GM12878 (cell line): ENCODE results near the gene RASIP1. TPM values are rescaled to one million over a fixed set of nuclear protein-coding genes. Genes with fewer than 3 reads are reported as not detected.
"Not testable (repeated sequence)": the region's sequence is repeated elsewhere in the genome, so short reads cannot be mapped to it uniquely, and the experiment has no call there.

Source experiments
- ATAC-seq: fragments of 200-7000 bp; cut with Tn5 transposase; 3 replicates; pipeline ENCODE4 v1.9.1; 2020; ENCODE audit warnings: mild to moderate bottlenecking, moderate library complexity
- BruUV-seq: library from RNA; stranded (reverse); fragments of 400-500 nt; replicated peaks from 2 replicates; lab custom pipeline; 2021; lab: Mats Ljungman, UMichigan
- CTCF ChIA-PET: fragments of 300-600 bp; sonication (Branson Sonifier 250); formaldehyde crosslinking; extraction: SDS; loops from one replicate; lab custom pipeline; 2021; ENCODE audit warnings: inconsistent platforms; lab: Yijun Ruan, JAX
- POLR2A ChIA-PET: fragments of 350-600 bp; formaldehyde crosslinking; extraction: SDS; loops from one replicate; lab custom pipeline; 2021; ENCODE audit warnings: inconsistent platforms; lab: Charles Lee
- RAD21 ChIA-PET: fragments of 300-600 bp; sonication (Branson Sonifier 250); formaldehyde crosslinking; loops from one replicate; lab custom pipeline; 2023; ENCODE audit warnings: antibody characterized with exemption; ENCODE audit not compliant: unreplicated experiment; lab: Charles Lee
- SMC1A ChIA-PET: fragments of 300-600 bp; sonication (Branson Sonifier 250); formaldehyde crosslinking; loops from one replicate; lab custom pipeline; 2023; ENCODE audit not compliant: unreplicated experiment, uncharacterized antibody; lab: Charles Lee
- DNase-seq: peaks from one replicate; pipeline ENCODE4 v3.0.0-alpha.2; 2011; ENCODE audit warnings: low read depth, low spot score
- FAIRE-seq: peaks from 3 replicates; lab custom pipeline; 2011; peaks lifted over from hg19 to GRCh38; lab: Jason Lieb, UNC
- H2AFZ ChIP-seq: 2 replicates; pipeline ENCODE4 v1.6.0; 2011; ENCODE audit warnings: low read depth, low read length, control low read depth; ENCODE audit not compliant: control insufficient read depth
- H3K27ac ChIP-seq: 2 replicates; pipeline ENCODE4 v1.5.1; 2011; ENCODE audit warnings: control low read depth; ENCODE audit not compliant: control insufficient read depth, insufficient read depth
- H3K27me3 ChIP-seq, 2 experiments: replicated peaks in 1 of 2; 2 replicates each; pipeline versions ENCODE4 v1.6.0 to v1.6.1; 2011; ENCODE audit warnings: low read length in 1 of 2; ENCODE audit not compliant: control insufficient read depth in 2 of 2, insufficient read depth in 2 of 2
- H3K36me3 ChIP-seq, 2 experiments: 2 replicates each; pipeline ENCODE4 v1.5.1; 2011; ENCODE audit warnings: low read length in 1 of 2; ENCODE audit not compliant: control insufficient read depth in 2 of 2, insufficient read depth in 2 of 2
- H3K4me1 ChIP-seq: 2 replicates; pipeline ENCODE4 v1.6.1; 2011; ENCODE audit warnings: mild to moderate bottlenecking, low read length, moderate library complexity, mixed read lengths; ENCODE audit not compliant: control insufficient read depth, insufficient read depth
- H3K4me2 ChIP-seq: 2 replicates; pipeline ENCODE4 v1.6.0; 2011; ENCODE audit warnings: control low read depth; ENCODE audit not compliant: control insufficient read depth, insufficient read depth
- H3K4me3 ChIP-seq: fragments of 200-600 bp; sonication (generic); 2 replicates; pipeline ENCODE4 v1.5.1; 2016
- H3K79me2 ChIP-seq: 2 replicates; pipeline ENCODE4 v1.6.0; 2011; ENCODE audit warnings: low read length; ENCODE audit not compliant: control insufficient read depth, insufficient read depth
- H3K9ac ChIP-seq: 2 replicates; pipeline ENCODE4 v1.8.0; 2011; ENCODE audit warnings: low read length, control low read depth, mixed read lengths; ENCODE audit not compliant: control insufficient read depth, insufficient read depth
- H3K9me3 ChIP-seq: replicated peaks from 3 replicates; pipeline ENCODE4 v1.5.1; 2011; ENCODE audit warnings: mild to moderate bottlenecking, low read length; ENCODE audit not compliant: control insufficient read depth, insufficient read depth
- H4K20me1 ChIP-seq: 2 replicates; pipeline ENCODE4 v1.6.0; 2011; ENCODE audit not compliant: control insufficient read depth, insufficient read depth
- PAX8 ChIP-seq: fragments of 450-650 bp; IDR thresholded peaks from 2 replicates; pipeline ENCODE4 v1.6.1; 2017; ENCODE audit warnings: mild to moderate bottlenecking, moderate library complexity
- POU2F2 ChIP-seq: IDR thresholded peaks from 3 replicates; pipeline ENCODE4 v1.6.1; 2011; ENCODE audit warnings: low read depth, mild to moderate bottlenecking, low read length, borderline replicate concordance
- RAD51 ChIP-seq: fragments of 450-650 bp; IDR thresholded peaks from 2 replicates; pipeline ENCODE4 v1.6.1; 2016; ENCODE audit warnings: moderate library complexity, mild to moderate bottlenecking, inconsistent platforms
- SREBF1 ChIP-seq: IDR thresholded peaks from 2 replicates; pipeline ENCODE4 v1.6.1; 2012; ENCODE audit warnings: mild to moderate bottlenecking, low read length
- SUPT20H ChIP-seq: IDR thresholded peaks from 2 replicates; pipeline ENCODE4 v1.6.1; 2011; ENCODE audit warnings: low read depth, mild to moderate bottlenecking, low read length, moderate library complexity, borderline replicate concordance; ENCODE audit not compliant: control insufficient read depth
- WGBS: methylation state at CpG from one replicate; pipeline ENCODE4 v1.1.6; 2016; ENCODE audit warnings: low lambda C conversion rate; ENCODE audit not compliant: insufficient replicate concordance, insufficient coverage; ENCODE audit errors: missing lambda C conversion rate; 5-methylcytosine and 5-hydroxymethylcytosine counted together
- in situ Hi-C: fragments of 300-500 bp; cut with MboI; formaldehyde crosslinking; loops from 9 replicates; pipeline ENCODE4 v1.14.3; 2018; ENCODE audit warnings: mixed read lengths
- intact Hi-C: fragments of 100-400 bp; cut with micrococcal nuclease; formaldehyde crosslinking; loops from one replicate; pipeline ENCODE4 v1.14.2; 2022; ENCODE audit not compliant: unreplicated experiment
- polyA plus RNA-seq, 11 experiments: library from polyadenylated mRNA; depleted of rRNA in 4 of 11; unstranded in 6 of 11; stranded (reverse) in 5 of 11; fragments of >200 nt; fragmentation: Nextera tagmentation in 4 of 11; fragmentation: Illumina TruSeq in 1 of 11; extraction: Ambion mirVana in 4 of 11; extraction: Trizol in 1 of 11; gene quantifications; 1 replicate in 1 of 11; 2 replicates in 10 of 11; pipeline versions ENCODE4 v1.2.1 to v1.2.3, GENCODE V29; 2011 to 2016; ENCODE audit warnings: inconsistent platforms in 2 of 11, missing spikeins in 2 of 11, low read depth in 1 of 11
- total RNA-seq, 4 experiments: library from RNA; depleted of rRNA in 3 of 4; stranded (reverse); fragments of >200 nt in 3 of 4; fragmentation: Illumina TruSeq in 1 of 4; extraction: Trizol in 1 of 4; gene quantifications; 2 replicates each; pipeline versions ENCODE4 v1.2.1 to v1.2.3, GENCODE V29; 2013 to 2021
- TF ChIP-seq, protein P1 (sequence below): IDR thresholded peaks from 2 replicates; pipeline ENCODE4 v1.6.1; 2012; ENCODE audit warnings: low read depth, low read length, improper control_type of control experiment
- TF ChIP-seq, protein P2 (sequence below): fragments of 450-650 bp; formaldehyde crosslinking; IDR thresholded peaks from 2 replicates; pipeline ENCODE4 v1.5.0; 2022; ENCODE audit warnings: mild to moderate bottlenecking, missing genetic modification characterization
- TF ChIP-seq, protein P3 (sequence below): fragments of 450-650 bp; IDR thresholded peaks from 2 replicates; pipeline ENCODE4 v1.6.1; 2017; ENCODE audit warnings: mild to moderate bottlenecking, moderate library complexity

RASIP1 gene
- total and polyA plus RNA-seq, 10 of the 15 experiments (the other 5 are each of a cell fraction or from before 2014, with no cell fraction given), result 0.08 TPM; not detected in 9

DNA sequence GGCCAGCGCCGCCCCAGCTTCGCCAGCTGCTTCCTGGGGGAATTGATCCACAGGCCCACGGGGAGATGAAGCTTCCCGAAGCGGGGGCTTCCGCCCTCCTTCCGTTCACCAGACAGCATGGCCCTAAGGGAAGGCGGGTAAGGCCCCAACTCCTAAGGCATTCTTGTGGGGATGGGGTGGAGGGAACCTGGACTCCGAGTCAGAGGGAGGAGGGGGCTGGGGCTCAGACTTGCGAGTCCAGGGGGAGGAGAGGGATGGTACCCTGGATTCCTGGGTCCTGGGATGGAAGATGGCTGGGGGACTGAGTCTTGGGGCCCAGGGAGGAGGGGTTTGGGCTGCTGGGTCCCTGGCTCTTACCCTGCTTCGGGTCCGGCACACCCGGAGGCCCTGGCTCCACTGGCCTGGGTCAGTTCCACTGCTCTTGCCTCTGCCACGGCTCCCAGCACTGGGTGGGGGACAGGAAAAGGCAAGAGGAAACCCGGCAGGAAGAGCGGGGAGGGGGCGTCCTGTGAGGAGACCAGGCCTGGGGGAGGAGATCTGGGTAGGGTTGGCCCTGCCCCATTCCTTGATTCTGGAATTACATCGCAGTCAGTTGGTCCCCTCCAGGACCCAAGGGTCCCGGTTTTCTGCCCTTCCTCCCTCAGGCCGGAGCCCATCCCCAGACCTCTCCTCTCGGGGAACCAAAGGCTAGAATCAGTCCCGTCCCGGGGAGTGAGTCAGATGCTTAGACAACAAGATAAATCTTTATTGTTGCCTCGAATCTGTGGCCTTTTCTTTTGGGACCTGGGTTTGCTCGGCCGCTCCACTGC, at the start of gene RASIP1 (continued):
- TF ChIP-seq, protein P1, sequence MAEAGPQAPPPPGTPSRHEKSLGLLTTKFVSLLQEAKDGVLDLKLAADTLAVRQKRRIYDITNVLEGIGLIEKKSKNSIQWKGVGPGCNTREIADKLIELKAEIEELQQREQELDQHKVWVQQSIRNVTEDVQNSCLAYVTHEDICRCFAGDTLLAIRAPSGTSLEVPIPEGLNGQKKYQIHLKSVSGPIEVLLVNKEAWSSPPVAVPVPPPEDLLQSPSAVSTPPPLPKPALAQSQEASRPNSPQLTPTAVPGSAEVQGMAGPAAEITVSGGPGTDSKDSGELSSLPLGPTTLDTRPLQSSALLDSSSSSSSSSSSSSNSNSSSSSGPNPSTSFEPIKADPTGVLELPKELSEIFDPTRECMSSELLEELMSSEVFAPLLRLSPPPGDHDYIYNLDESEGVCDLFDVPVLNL, result no peak
- TF ChIP-seq, protein P2, sequence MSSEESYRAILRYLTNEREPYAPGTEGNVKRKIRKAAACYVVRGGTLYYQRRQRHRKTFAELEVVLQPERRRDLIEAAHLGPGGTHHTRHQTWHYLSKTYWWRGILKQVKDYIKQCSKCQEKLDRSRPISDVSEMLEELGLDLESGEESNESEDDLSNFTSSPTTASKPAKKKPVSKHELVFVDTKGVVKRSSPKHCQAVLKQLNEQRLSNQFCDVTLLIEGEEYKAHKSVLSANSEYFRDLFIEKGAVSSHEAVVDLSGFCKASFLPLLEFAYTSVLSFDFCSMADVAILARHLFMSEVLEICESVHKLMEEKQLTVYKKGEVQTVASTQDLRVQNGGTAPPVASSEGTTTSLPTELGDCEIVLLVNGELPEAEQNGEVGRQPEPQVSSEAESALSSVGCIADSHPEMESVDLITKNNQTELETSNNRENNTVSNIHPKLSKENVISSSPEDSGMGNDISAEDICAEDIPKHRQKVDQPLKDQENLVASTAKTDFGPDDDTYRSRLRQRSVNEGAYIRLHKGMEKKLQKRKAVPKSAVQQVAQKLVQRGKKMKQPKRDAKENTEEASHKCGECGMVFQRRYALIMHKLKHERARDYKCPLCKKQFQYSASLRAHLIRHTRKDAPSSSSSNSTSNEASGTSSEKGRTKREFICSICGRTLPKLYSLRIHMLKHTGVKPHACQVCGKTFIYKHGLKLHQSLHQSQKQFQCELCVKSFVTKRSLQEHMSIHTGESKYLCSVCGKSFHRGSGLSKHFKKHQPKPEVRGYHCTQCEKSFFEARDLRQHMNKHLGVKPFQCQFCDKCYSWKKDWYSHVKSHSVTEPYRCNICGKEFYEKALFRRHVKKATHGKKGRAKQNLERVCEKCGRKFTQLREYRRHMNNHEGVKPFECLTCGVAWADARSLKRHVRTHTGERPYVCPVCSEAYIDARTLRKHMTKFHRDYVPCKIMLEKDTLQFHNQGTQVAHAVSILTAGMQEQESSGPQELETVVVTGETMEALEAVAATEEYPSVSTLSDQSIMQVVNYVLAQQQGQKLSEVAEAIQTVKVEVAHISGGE (CRISPR knock-in tag), result no peak
- TF ChIP-seq, protein P3, sequence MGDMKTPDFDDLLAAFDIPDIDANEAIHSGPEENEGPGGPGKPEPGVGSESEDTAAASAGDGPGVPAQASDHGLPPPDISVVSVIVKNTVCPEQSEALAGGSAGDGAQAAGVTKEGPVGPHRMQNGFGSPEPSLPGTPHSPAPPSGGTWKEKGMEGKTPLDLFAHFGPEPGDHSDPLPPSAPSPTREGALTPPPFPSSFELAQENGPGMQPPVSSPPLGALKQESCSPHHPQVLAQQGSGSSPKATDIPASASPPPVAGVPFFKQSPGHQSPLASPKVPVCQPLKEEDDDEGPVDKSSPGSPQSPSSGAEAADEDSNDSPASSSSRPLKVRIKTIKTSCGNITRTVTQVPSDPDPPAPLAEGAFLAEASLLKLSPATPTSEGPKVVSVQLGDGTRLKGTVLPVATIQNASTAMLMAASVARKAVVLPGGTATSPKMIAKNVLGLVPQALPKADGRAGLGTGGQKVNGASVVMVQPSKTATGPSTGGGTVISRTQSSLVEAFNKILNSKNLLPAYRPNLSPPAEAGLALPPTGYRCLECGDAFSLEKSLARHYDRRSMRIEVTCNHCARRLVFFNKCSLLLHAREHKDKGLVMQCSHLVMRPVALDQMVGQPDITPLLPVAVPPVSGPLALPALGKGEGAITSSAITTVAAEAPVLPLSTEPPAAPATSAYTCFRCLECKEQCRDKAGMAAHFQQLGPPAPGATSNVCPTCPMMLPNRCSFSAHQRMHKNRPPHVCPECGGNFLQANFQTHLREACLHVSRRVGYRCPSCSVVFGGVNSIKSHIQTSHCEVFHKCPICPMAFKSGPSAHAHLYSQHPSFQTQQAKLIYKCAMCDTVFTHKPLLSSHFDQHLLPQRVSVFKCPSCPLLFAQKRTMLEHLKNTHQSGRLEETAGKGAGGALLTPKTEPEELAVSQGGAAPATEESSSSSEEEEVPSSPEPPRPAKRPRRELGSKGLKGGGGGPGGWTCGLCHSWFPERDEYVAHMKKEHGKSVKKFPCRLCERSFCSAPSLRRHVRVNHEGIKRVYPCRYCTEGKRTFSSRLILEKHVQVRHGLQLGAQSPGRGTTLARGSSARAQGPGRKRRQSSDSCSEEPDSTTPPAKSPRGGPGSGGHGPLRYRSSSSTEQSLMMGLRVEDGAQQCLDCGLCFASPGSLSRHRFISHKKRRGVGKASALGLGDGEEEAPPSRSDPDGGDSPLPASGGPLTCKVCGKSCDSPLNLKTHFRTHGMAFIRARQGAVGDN, result no peak
- no peak for TF ChIP-seq RAD51
- TF ChIP-seq SUPT20H, result no peak
- TF ChIP-seq SREBF1, result no peak
- TF ChIP-seq PAX8, result no peak
- no peak for TF ChIP-seq POU2F2
- TF ChIP-seq, all 136 proteins: peak for 0

DNA sequence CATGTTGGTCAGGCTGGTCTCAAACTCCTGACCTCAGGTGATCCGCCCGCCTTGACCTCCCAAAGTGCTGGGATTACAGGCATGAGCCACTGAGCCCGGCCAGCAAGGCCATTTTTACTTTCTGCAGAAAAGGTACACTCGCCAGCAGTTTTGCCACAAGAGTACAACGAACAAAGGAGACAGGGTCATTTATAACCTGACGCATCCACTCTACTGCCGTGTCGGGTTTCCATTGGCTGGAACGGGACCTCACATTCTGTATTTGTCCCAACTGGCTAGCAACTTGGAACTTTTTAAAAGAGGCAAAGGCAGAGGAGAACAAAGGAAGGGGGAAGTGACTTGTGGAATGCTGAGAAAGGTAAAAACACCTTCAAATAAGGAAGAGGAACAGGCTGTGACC, 46.9 kb upstream of the RASIP1 start:
- POLR2A ChIA-PET, result interaction anchor here (0.6 to 1.3 kb wide), 3 partner anchors 49 to 182 kb away, joined by 3 to 6 read pairs (median 5); partner anchors contain the start of gene HSD17B14
- H3K27me3 ChIP-seq, H4K20me1 ChIP-seq, H3K27ac ChIP-seq, H3K79me2 ChIP-seq, in situ Hi-C loops, DNase-seq, BruUV-seq, H3K9me3 ChIP-seq, H3K9ac ChIP-seq, H3K4me2 ChIP-seq, H3K36me3 ChIP-seq, ATAC-seq, H3K4me3 ChIP-seq, intact Hi-C loops, H2AFZ ChIP-seq, H3K4me1 ChIP-seq, FAIRE-seq: not testable (repeated sequence)
- SMC1A ChIA-PET, result interaction anchor here (0.6 to 2.3 kb wide), 13 partner anchors 8 to 206 kb away, joined by 3 to 44 read pairs (median 3); partner anchors contain the start of genes BAX, CA11, HSD17B14 and NUCB1
- RAD21 ChIA-PET, result interaction anchor here (1.0 to 3.7 kb wide), 11 partner anchors 41 to 206 kb away, joined by 3 to 51 read pairs (median 6); partner anchors contain the start of genes CA11, GYS1, HSD17B14 and RUVBL2
- CTCF ChIA-PET, result interaction anchor here (0.7 to 26.1 kb wide), 30 partner anchors 8 to 421 kb away, joined by 3 to 520 read pairs (median 5); partner anchors contain the start of genes BAX, CA11, GYS1 and HSD17B14
- WGBS, result 68% methylated on average over 9 of the region's 9 CpGs
